HG02798 (cell line): Measurements from ENCODE around the gene ARHGEF37.
"Not testable (repeated sequence)": the region's sequence is repeated elsewhere in the genome, so short reads cannot be mapped to it uniquely, and the experiment has no call there.

Source experiments
- ATAC-seq: cut with Tn5 transposase; IDR thresholded peaks from one replicate; pipeline ENCODE4 v1.9.1; 2021; ENCODE audit warnings: mild to moderate bottlenecking; ENCODE audit not compliant: unreplicated experiment, poor library complexity

The ARHGEF37 gene

GRCh38 chr5:149667829-149668330, 86.6 kb downstream of the ARHGEF37 start:
- ATAC-seq, result no peak

- not testable (repeated sequence) for ATAC-seq
Measured at GRCh38 chr5:149669273-149669672, 88.0 kb downstream of the ARHGEF37 start.

- ATAC-seq, result no peak
Measured at GRCh38 chr5:149671544-149671943, 90.2 kb downstream of the ARHGEF37 start.

GRCh38 chr5:149672701-149673476, 91.6 kb downstream of the ARHGEF37 start:
- no peak for ATAC-seq

GRCh38 chr5:149674686-149675085, 93.4 kb downstream of the ARHGEF37 start:
- no peak for ATAC-seq

GRCh38 chr5:149675610-149676201, 94.4 kb downstream of the ARHGEF37 start:
- ATAC-seq, result no peak

- ATAC-seq, result no peak
Measured at GRCh38 chr5:149677731-149678130, 96.4 kb downstream of the ARHGEF37 start.

- ATAC-seq, result peak; percentile 30
Measured at GRCh38 chr5:149679876-149680809, 98.8 kb downstream of the ARHGEF37 start.

- ATAC-seq, result peak; percentile 98
Measured at GRCh38 chr5:149680810-149681221, 99.5 kb downstream of the ARHGEF37 start.

GRCh38 chr5:149681252-149681651, 100.0 kb downstream of the ARHGEF37 start:
- ATAC-seq, result no peak

GRCh38 chr5:149681922-149682321, 100.6 kb downstream of the ARHGEF37 start:
- no peak for ATAC-seq

GRCh38 chr5:149682532-149683075, 101.3 kb downstream of the ARHGEF37 start:
- ATAC-seq, result no peak

- ATAC-seq, result no peak
Measured at GRCh38 chr5:149683964-149684363, 102.7 kb downstream of the ARHGEF37 start.

- no peak for ATAC-seq
Measured at GRCh38 chr5:149684371-149684770, 103.1 kb downstream of the ARHGEF37 start.
